Measurements from ENCODE around the gene PDGFD.

The PDGFD gene

GRCh38 chr11:103875855-103876510 lies 288.0 kb downstream of the PDGFD start:
- POLR2A ChIA-PET, result no interaction called here
- CTCF ChIA-PET, result no interaction called here
- DNase-seq (ENCODE audit: extremely low spot score), result no peak
- TF ChIP-seq PKNOX1 (IDR thresholded peaks at IDR 0.05) (no peak), TARDBP (IDR thresholded peaks at IDR 0.05) (no peak), BHLHE40 (IDR thresholded peaks at IDR 0.05; ENCODE audit: borderline replicate concordance) (no peak), ZNF384 (IDR thresholded peaks at IDR 0.05) (no peak), ARNT (IDR thresholded peaks at IDR 0.05) (no peak), L3MBTL2 (conservative IDR thresholded peaks at IDR 0.05) (no peak), FOXA1 (IDR thresholded peaks at IDR 0.05) (no peak), HDGF (IDR thresholded peaks at IDR 0.05; ENCODE audit: borderline replicate concordance) (no peak)

GRCh38 chr11:103872748-103873147 lies 291.2 kb downstream of the PDGFD start:
- DNase-seq (ENCODE audit: extremely low spot score), result no peak
- ChIA-PET POLR2A (no interaction called here), CTCF (no interaction called here)
- TF ChIP-seq ZNF384 (IDR thresholded peaks at IDR 0.05) (no peak), SP1 (IDR thresholded peaks at IDR 0.05) (no peak), NFRKB (IDR thresholded peaks at IDR 0.05) (no peak), BHLHE40 (IDR thresholded peaks at IDR 0.05; ENCODE audit: borderline replicate concordance) (no peak), TARDBP (IDR thresholded peaks at IDR 0.05) (no peak), FOXK2 (IDR thresholded peaks at IDR 0.05) (no peak), CTBP1 (IDR thresholded peaks at IDR 0.05; ENCODE audit: borderline replicate concordance) (no peak), ELF4 (IDR thresholded peaks at IDR 0.05) (no peak), PKNOX1 (IDR thresholded peaks at IDR 0.05) (no peak), HDGF (IDR thresholded peaks at IDR 0.05; ENCODE audit: borderline replicate concordance) (no peak), LEF1 (IDR thresholded peaks at IDR 0.05; ENCODE audit: borderline replicate concordance) (no peak), FOXA1 (IDR thresholded peaks at IDR 0.05) (no peak), L3MBTL2 (conservative IDR thresholded peaks at IDR 0.05) (no peak), FOXM1 (IDR thresholded peaks at IDR 0.05; ENCODE audit: borderline replicate concordance) (no peak)

- POLR2A ChIA-PET, result no interaction called here
- TF ChIP-seq FOXA1 (IDR thresholded peaks at IDR 0.05) (no peak), ARNT (IDR thresholded peaks at IDR 0.05) (no peak), ZNF384 (IDR thresholded peaks at IDR 0.05) (no peak), HDGF (IDR thresholded peaks at IDR 0.05; ENCODE audit: borderline replicate concordance) (no peak), FOXK2 (IDR thresholded peaks at IDR 0.05) (no peak), CTBP1 (IDR thresholded peaks at IDR 0.05; ENCODE audit: borderline replicate concordance) (no peak), ELF4 (IDR thresholded peaks at IDR 0.05) (no peak), SP1 (IDR thresholded peaks at IDR 0.05) (no peak), LEF1 (IDR thresholded peaks at IDR 0.05; ENCODE audit: borderline replicate concordance) (no peak), FOXM1 (IDR thresholded peaks at IDR 0.05; ENCODE audit: borderline replicate concordance) (no peak), L3MBTL2 (conservative IDR thresholded peaks at IDR 0.05) (no peak), SUZ12 (IDR thresholded peaks at IDR 0.05) (no peak), PKNOX1 (IDR thresholded peaks at IDR 0.05) (no peak), TARDBP (IDR thresholded peaks at IDR 0.05) (no peak), NFRKB (IDR thresholded peaks at IDR 0.05) (no peak), BHLHE40 (IDR thresholded peaks at IDR 0.05; ENCODE audit: borderline replicate concordance) (no peak)
- CTCF ChIA-PET, result no interaction called here
- no peak for DNase-seq (ENCODE audit: extremely low spot score)
Observed at GRCh38 chr11:103871923-103872551, 291.9 kb downstream of the PDGFD start.

GRCh38 chr11:103870821-103871309 lies 293.1 kb downstream of the PDGFD start:
- TF ChIP-seq ELF4 (IDR thresholded peaks at IDR 0.05) (no peak), L3MBTL2 (conservative IDR thresholded peaks at IDR 0.05) (no peak)
- no peak for DNase-seq (ENCODE audit: extremely low spot score)
- POLR2A ChIA-PET, result no interaction called here
- CTCF ChIA-PET, result no interaction called here

- CTCF ChIA-PET, result no interaction called here
- TF ChIP-seq ELF4 (IDR thresholded peaks at IDR 0.05) (no peak), CTBP1 (IDR thresholded peaks at IDR 0.05; ENCODE audit: borderline replicate concordance) (no peak), PKNOX1 (IDR thresholded peaks at IDR 0.05) (no peak), L3MBTL2 (conservative IDR thresholded peaks at IDR 0.05) (no peak), ZNF384 (IDR thresholded peaks at IDR 0.05) (no peak), FOXK2 (IDR thresholded peaks at IDR 0.05) (no peak), SUZ12 (IDR thresholded peaks at IDR 0.05) (no peak), LEF1 (IDR thresholded peaks at IDR 0.05; ENCODE audit: borderline replicate concordance) (no peak), ARNT (IDR thresholded peaks at IDR 0.05) (no peak), FOXM1 (IDR thresholded peaks at IDR 0.05; ENCODE audit: borderline replicate concordance) (no peak), SP1 (IDR thresholded peaks at IDR 0.05) (no peak), NFRKB (IDR thresholded peaks at IDR 0.05) (no peak), BHLHE40 (IDR thresholded peaks at IDR 0.05; ENCODE audit: borderline replicate concordance) (no peak), HDGF (IDR thresholded peaks at IDR 0.05; ENCODE audit: borderline replicate concordance) (no peak), FOXA1 (IDR thresholded peaks at IDR 0.05) (no peak), TARDBP (IDR thresholded peaks at IDR 0.05) (no peak)
Observed at GRCh38 chr11:103867481-103867880, 296.5 kb downstream of the PDGFD start.

More at GRCh38 chr11:103867481-103867880, 296.5 kb downstream of the PDGFD start:
- POLR2A ChIA-PET, result no interaction called here
- DNase-seq (ENCODE audit: extremely low spot score), result no peak
